Articular chondrocyte of knee joint (primary cell): ENCODE results near the gene SEC24D. TPM values are rescaled to one million over a fixed set of nuclear protein-coding genes. Genes with fewer than 3 reads are reported as not detected.

Experiments
- total RNA-seq: library from RNA; depleted of rRNA; stranded (reverse); fragments of >200 nt; gene quantifications from 2 replicates; pipeline ENCODE4 v1.2.3, GENCODE V29; 2012

The SEC24D gene, protein sequence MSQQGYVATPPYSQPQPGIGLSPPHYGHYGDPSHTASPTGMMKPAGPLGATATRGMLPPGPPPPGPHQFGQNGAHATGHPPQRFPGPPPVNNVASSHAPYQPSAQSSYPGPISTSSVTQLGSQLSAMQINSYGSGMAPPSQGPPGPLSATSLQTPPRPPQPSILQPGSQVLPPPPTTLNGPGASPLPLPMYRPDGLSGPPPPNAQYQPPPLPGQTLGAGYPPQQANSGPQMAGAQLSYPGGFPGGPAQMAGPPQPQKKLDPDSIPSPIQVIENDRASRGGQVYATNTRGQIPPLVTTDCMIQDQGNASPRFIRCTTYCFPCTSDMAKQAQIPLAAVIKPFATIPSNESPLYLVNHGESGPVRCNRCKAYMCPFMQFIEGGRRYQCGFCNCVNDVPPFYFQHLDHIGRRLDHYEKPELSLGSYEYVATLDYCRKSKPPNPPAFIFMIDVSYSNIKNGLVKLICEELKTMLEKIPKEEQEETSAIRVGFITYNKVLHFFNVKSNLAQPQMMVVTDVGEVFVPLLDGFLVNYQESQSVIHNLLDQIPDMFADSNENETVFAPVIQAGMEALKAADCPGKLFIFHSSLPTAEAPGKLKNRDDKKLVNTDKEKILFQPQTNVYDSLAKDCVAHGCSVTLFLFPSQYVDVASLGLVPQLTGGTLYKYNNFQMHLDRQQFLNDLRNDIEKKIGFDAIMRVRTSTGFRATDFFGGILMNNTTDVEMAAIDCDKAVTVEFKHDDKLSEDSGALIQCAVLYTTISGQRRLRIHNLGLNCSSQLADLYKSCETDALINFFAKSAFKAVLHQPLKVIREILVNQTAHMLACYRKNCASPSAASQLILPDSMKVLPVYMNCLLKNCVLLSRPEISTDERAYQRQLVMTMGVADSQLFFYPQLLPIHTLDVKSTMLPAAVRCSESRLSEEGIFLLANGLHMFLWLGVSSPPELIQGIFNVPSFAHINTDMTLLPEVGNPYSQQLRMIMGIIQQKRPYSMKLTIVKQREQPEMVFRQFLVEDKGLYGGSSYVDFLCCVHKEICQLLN
- total RNA-seq: 134 and 179 TPM in 2 replicates

GRCh38 chr4:118835571-118836300 lies at the start of gene SEC24D:
Gene SEC24D, minus strand, starts transcription at chr4:118836126. Its CDS starts 2,430 bp downstream, at chr4:118833696.

DNA sequence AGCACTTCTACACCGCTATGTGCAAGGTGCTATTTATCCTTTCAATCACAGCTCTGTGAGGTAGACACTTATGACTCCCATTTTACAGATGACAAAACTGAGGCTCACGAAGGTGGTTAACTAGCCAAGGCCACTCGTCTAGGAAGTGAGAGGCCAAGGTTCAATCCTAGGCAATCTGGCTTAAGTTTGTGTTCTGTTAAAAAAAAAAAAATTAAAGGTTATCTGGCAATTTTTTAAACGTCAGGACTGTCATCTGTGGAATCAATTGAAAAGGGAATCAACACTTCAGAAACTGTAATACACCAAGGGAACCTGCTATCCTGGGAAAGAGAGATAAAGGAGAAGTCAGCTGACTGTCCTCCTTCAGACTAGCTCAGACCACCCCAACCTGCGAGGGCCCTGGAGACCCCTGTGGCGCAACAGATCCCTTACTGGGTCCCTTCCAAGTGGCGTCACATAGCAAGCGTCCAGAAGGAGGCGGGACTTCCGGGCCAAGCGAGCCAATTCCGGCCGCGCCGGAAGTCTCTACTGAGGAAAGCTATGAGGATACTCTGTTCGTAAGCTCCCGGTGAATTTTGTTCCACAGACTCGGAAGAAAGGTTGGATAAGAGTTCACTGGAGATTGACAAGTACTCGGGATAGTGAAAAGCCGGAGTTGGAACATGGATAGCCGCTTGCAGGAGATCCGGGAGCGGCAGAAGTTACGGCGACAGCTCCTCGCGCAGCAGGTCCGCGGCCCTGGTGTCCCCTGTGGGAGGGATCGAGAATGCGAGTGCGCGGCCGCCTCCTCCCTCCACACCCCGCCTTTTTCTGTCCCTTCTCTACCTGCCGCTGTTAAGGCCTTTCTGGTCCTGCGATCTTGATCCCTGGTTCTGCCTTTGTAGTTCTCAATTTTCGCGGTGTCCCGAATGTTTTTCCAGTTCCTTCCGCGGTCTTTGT lies 150.8 kb downstream of the SEC24D start, which contains the start of gene METTL14:
Gene METTL14, plus strand, starts transcription at position 520 of the 939 bp plus-strand sequence. Its CDS starts 143 bp downstream, at position 663.

Other genes starting within 250 kb of the SEC24D start
- 29.1 and 29.4 TPM in 2 replicates for gene METTL14, start 150.7 kb downstream of the SEC24D start, total RNA-seq
- 4.2 and 6.4 TPM in 2 replicates for gene SYNPO2, start 52.7 kb upstream of the SEC24D start, total RNA-seq